ENCODE measurements around the gene ZCCHC7.
A peak's percentile ranks its signal among the peaks of the same experiment; 100 is the strongest.
"Not testable (repeated sequence)": the region's sequence is repeated elsewhere in the genome, so short reads cannot be mapped to it uniquely, and the experiment has no call there.

Gene ZCCHC7

GRCh38 chr9:37119907-37120842 is at the start of gene ZCCHC7:
ZCCHC7 (plus strand) TSS chr9:37120574.
- peak; percentile 95 for DNase-seq (ENCODE audit: low read depth)

DNA sequence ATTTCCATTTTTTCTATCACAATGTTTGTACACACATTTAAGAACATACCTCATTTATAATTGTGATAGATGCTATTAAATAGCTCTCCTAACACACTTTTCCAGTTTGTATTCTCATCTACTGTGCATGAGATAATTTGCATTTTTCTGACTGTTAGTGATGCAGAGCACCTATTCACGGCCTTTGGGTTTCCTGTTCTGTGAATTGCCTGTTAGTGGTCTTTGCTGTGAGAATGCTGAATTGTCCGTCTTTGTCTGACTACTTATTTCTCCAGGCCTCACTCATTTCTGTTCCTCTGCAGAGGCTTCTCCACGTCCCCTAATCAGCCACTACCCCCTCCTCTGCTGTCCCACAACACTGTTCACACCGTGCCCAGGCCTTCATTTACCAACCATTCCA is 45.6 kb upstream of the ZCCHC7 start:
- not testable (repeated sequence) for DNase-seq (ENCODE audit: low read depth)

DNA sequence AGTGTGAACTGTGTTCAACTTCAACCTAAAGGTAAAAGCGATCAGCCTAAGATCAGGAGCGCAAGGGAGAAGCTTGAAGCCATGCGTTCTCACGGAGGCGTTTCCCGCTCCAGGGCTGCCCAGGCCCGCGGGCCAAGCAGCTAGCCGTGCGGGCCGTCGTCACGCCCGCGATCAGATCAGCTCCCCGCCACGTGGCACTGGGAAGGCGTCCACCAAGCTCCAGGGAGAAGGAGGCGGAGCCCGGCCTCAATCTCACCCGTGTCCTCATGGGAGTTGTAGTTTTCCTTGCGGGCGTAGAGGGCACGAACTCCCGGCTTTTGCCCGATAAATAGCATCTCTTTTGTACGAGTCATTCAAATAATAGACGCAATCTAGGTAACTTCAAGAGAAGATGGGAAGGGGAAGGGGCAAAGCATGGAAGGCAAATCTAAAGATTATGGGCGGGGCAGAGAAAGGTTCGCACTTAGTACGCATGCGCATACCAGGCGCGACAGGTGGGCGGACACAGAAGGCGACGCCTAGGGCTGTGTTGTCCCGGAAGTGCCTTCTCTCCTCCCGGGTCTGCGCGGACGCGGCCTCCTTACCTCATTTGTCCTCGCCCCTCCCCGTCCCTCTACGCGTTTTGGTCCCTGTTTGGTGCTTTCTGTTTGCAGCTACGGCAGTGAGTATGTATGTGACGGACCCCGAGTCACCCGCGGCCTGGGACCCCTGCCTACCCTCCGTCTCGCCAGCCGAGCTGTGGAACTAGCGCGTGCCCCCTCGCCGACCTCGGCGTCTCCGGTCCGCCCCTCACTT is 40.8 kb upstream of the ZCCHC7 start:
- peak; percentile 85 for DNase-seq (ENCODE audit: low read depth)

GRCh38 chr9:37080165-37080628 is 40.2 kb upstream of the ZCCHC7 start:
- not testable (repeated sequence) for DNase-seq (ENCODE audit: low read depth)

GRCh38 chr9:37081507-37081906 is 38.9 kb upstream of the ZCCHC7 start:
- DNase-seq (ENCODE audit: low read depth) = not testable (repeated sequence)

DNA sequence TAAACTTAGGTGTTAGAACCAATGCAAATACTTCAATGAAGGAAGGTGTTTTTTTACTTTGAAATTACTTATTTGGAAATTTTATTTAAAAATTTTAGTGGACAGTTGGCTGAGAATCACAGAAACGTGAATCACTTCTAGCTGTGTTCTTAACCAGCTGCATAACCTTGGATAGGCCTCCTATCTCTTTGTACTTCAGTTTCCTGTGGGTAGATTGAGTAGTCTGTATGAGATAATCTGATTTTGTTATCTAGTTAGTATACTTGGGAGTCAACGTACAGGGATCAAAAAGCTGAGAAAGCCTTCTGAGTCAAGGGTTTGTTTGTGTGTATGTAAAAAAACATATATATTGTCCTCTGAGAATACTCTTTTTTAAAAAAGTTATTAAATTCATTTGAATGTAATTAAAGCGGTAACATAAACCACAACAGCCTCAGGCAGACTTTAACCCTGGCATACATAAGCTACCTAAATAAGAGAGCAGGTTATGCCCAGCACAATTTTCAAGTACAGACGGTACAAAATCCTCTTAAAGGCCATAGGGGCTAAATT is 38.1 kb upstream of the ZCCHC7 start:
- no peak for DNase-seq (ENCODE audit: low read depth)

GRCh38 chr9:37083654-37084053 is 36.7 kb upstream of the ZCCHC7 start:
- DNase-seq (ENCODE audit: low read depth) = no peak

- no peak for DNase-seq (ENCODE audit: low read depth)
Measured at GRCh38 chr9:37085233-37085632, 35.1 kb upstream of the ZCCHC7 start.

GRCh38 chr9:37092714-37093295 is 27.6 kb upstream of the ZCCHC7 start:
- DNase-seq (ENCODE audit: low read depth) = not testable (repeated sequence)

GRCh38 chr9:37094751-37095150 is 25.6 kb upstream of the ZCCHC7 start:
- no peak for DNase-seq (ENCODE audit: low read depth)

DNA sequence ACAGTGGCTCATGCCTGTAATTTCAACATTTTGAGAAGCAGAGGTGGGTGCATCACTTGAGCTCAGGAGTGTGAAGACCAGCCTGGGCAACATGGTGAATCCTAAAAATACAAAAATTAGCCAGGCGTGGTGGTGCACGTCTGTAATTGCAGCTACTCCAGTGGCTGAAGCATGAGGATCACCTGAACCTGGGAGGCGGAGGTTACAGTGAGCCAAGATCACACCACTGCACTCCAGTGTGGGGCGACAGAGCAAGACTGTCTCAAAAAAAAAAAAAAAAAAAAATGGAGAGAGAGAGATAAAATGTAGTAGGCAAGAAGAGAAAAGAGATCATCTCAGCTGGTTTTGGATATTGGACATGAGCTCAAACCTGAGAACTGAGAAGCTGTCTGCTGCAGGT is 23.7 kb upstream of the ZCCHC7 start:
- no peak for DNase-seq (ENCODE audit: low read depth)

GRCh38 chr9:37097294-37097693 is 23.1 kb upstream of the ZCCHC7 start:
- DNase-seq (ENCODE audit: low read depth) = no peak

DNA sequence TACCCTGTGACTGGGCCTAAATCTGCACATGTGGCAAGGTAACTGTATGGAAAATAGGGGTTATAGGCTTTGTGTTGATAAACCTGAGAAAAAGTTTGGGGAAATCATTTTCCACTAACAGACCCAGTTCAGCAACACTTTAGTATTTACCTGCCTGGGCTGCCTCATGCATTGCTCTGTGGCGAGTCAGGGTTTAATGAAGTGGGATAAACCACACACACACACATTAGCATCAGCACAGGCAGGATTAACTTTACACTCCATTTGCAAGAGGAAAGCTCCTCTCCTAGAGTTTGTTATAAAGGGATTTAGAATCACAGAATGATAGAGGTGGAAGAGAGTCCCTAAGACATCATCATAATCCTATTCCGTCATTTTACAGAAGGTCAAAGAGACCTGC is 20.0 kb upstream of the ZCCHC7 start:
- no peak for DNase-seq (ENCODE audit: low read depth)

DNA sequence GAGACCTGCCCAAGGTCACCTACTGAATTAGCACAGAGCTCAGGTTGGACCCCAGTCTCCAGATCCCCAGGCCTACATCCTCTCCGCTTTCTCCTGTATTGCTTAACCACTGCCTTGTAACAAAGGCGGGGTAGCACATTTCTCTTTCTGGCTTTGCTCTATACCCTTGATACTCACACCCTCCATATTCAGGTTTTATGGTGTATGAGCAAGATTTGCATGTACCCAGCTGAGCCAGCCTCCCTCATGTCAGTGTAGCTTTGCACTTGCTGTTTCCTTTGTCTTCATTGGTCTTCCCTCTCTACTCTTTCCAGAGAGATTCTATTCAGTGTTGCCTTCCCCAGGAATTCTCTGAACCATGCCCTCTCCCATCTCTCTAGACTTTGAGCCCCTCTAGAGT is 19.6 kb upstream of the ZCCHC7 start:
- DNase-seq (ENCODE audit: low read depth) = no peak

DNA sequence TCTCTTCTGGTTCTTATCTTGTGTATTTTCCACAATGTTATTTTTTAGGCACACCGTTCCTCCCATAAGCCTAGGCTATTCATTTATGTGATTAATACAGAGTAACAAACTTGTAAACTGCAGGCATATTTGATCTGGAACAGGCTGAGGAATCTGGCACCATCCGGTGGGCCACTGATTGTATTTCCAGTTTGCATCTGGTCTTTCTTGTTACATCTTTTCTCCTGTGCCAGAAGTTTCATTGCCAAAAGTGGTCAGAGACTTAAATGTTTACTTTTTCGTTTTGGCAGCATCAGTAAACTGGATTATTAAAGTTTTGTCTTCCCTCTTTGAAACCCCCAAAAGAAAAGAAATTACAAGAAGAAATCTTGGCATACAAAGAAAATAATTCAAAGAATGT is 17.9 kb upstream of the ZCCHC7 start:
- no peak for DNase-seq (ENCODE audit: low read depth)

DNA sequence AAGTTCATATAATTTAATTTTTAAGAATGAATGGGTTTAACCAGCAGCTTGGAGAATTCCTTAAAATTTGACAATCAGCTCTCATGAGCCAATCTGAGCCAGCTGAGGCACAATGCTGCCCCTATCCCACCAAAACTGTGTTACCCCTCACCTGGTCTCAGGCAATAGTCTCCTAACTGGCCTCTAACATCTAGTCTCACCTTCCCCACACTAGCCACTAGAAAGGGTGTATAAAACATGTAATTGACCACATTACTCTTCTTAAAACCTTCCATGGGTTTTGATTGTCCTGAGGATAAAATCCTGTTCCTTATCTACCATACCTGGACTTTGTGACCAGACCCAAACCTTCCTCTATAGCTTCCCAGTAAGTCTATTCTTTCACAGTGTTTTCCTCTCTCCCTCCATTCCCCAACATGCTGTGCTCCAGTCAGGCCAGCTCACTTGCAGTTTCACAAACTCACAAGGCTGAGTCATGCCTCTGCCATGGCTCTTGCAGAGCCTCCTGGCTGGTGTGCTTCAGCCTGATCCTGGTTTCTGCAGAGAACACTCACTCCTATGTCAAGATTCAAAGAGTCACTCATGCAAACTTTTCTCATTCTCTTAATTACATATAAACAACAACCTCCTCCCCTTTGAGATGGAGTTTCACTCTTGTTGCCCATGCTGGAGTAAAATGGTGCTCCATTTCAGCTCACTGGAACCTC is 16.0 kb upstream of the ZCCHC7 start:
- no peak for DNase-seq (ENCODE audit: low read depth)

GRCh38 chr9:37105234-37105633 is 15.1 kb upstream of the ZCCHC7 start:
- no peak for DNase-seq (ENCODE audit: low read depth)

- DNase-seq (ENCODE audit: low read depth) = no peak
Measured at GRCh38 chr9:37107701-37108100, 12.7 kb upstream of the ZCCHC7 start.

DNA sequence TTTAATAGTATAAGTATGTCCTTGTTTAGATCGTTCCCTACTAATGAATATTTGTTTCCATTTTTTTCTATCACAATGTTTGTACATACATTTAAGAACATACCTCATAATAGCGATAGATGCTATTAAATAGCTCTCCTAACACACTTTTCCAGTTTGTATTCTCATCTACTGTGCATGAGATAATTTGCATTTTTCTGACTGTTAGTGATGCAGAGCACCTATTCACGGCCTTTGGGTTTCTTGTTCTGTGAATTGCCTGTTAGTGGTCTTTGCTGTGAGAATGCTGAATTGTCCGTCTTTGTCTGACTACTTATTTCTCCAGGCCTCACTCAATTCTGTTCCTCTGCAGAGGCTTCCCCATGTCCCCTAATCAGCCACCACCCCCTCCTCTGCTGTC is 5.9 kb upstream of the ZCCHC7 start:
- DNase-seq (ENCODE audit: low read depth) = not testable (repeated sequence)

DNA sequence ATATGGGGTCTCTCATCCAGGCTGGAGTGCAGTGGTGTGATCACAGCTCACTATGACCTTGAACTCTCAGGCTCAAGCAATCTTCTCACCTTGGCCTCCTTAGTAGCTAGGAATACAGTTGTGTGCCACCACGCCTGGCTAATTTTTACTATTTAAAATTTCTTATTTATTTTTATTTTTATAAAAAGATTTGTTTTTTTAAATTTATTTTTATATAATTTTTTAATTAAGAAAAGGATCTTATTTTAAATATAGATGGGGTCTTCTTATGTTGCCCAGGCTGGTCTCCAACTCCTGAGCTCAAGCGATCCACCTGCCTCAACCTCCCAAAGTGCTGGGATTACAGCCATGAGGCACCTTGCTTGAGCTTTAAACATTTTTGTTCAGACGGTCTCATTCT is 2.4 kb upstream of the ZCCHC7 start:
- DNase-seq (ENCODE audit: low read depth) = no peak

GRCh38 chr9:37119360-37119759 is 1.0 kb upstream of the ZCCHC7 start:
- no peak for DNase-seq (ENCODE audit: low read depth)

Data from activated T-helper 1 cell treated with Interleukin-2 at 50 U/mL for 16 hours (primary cell).